Spleen (tissue), 11 donors: ENCODE results near the gene PINLYP. TPM values are rescaled to one million over a fixed set of nuclear protein-coding genes. Genes with fewer than 3 reads are reported as not detected.

Experiments
- DNase-seq: peaks from one replicate; pipeline ENCODE4 v3.0.0-alpha.2; 2020
- H3K27ac ChIP-seq, 8 donors: fragments of 200-600 bp; sonication (generic) in 7 of 8; 1 replicate in 4 of 8; 2 replicates in 4 of 8; pipeline versions ENCODE4 v1.5.0 to v1.8.0; 2016 to 2021; ENCODE audit warnings: inconsistent platforms in 4 of 8, mild to moderate bottlenecking in 4 of 8, moderate library complexity in 1 of 8
- H3K27me3 ChIP-seq, 7 donors: fragments of 200-600 bp; sonication (generic) in 6 of 7; replicated peaks in 1 of 7; 1 replicate in 4 of 7; 2 replicates in 3 of 7; pipeline versions ENCODE4 v1.5.0 to v1.8.0; 2016 to 2021; ENCODE audit warnings: inconsistent platforms in 3 of 7, mild to moderate bottlenecking in 1 of 7
- H3K36me3 ChIP-seq, 6 donors: fragments of 200-600 bp; sonication (generic) in 5 of 6; 1 replicate in 4 of 6; 2 replicates in 2 of 6; pipeline versions ENCODE4 v1.5.0 to v1.8.0; 2016 to 2021; ENCODE audit warnings: inconsistent platforms in 2 of 6
- H3K4me1 ChIP-seq, 6 donors: fragments of 200-600 bp; sonication (generic) in 5 of 6; 1 replicate in 3 of 6; 2 replicates in 3 of 6; pipeline versions ENCODE4 v1.5.0 to v1.8.0; 2016 to 2021; ENCODE audit warnings: inconsistent platforms in 3 of 6
- H3K4me3 ChIP-seq, 8 donors: fragments of 200-600 bp; sonication (generic) in 7 of 8; 1 replicate in 4 of 8; 2 replicates in 4 of 8; pipeline versions ENCODE4 v1.5.0 to v1.8.0; 2016 to 2021; ENCODE audit warnings: inconsistent platforms in 4 of 8, mild to moderate bottlenecking in 4 of 8, moderate library complexity in 2 of 8
- H3K9me3 ChIP-seq, 8 donors: fragments of 200-600 bp; sonication (generic) in 7 of 8; 1 replicate in 4 of 8; 2 replicates in 4 of 8; pipeline versions ENCODE4 v1.5.0 to v1.8.0; 2016 to 2021; ENCODE audit warnings: inconsistent platforms in 4 of 8
- CTCF ChIP-seq, 11 experiments: fragments of 200-600 bp in 7 of 11; fragments of 450-650 bp in 4 of 11; sonication (generic) in 4 of 11; IDR thresholded peaks in 8 of 11; conservative IDR thresholded peaks in 3 of 11; 1 replicate in 7 of 11; 2 replicates in 4 of 11; pipeline versions ENCODE4 v1.4.0 to v1.8.0; 2016 to 2021; ENCODE audit warnings: antibody characterized with exemption in 11 of 11, inconsistent platforms in 4 of 11, mild to moderate bottlenecking in 1 of 11
- POLR2A ChIP-seq, 3 donors: fragments of 450-650 bp; IDR thresholded peaks; one replicate each; pipeline ENCODE4 v1.5.1; 2017; ENCODE audit warnings: antibody characterized with exemption in 3 of 3, mild to moderate bottlenecking in 1 of 3
- POLR2AphosphoS5 ChIP-seq, 3 donors: sonication (generic); formaldehyde crosslinking; IDR thresholded peaks; one replicate each; pipeline ENCODE4 v1.5.1; 2017; ENCODE audit warnings: antibody characterized with exemption in 3 of 3
- WGBS, 5 donors: extraction: QIAGEN DNeasy Blood & Tissue Kit in 3 of 5; methylation state at CpG; one replicate each; pipeline versions ENCODE4 v1.1.5 to v1.1.7; 2013 to 2018; 5-methylcytosine and 5-hydroxymethylcytosine counted together
- intact Hi-C: fragments of 100-400 bp; cut with DNase I; formaldehyde crosslinking; loops from one replicate; pipeline ENCODE4 v1.15.0; 2023; ENCODE audit warnings: low total_unique reads
- polyA plus RNA-seq, 3 donors: library from polyadenylated mRNA; stranded (reverse); fragments of 200-250 nt; gene quantifications; one replicate each; pipeline ENCODE4 v1.2.1, GENCODE V29; 2013
- total RNA-seq, 7 donors: library from RNA; depleted of rRNA in 3 of 7; stranded (reverse); fragments of >200 nt in 3 of 7; fragmentation: NEBNext Ultra II Directional in 4 of 7; extraction: Animal tissue kit (Norgen Biotek cat#: 25700) in 4 of 7; gene quantifications; one replicate each; pipeline versions ENCODE4 v1.1.0 to v1.2.1, GENCODE V29; 2016 to 2021
- donor health status: healthy with polysubstance abuse.
- donor health status: DM: no; HTN: no; CAD: no; lungs with moderate emphysema.
- donor health status: DM: no; HTN: no; CAD: no.
- donor health status: Bipolar disorder and iron deficiency.
- donor health status: healthy.
- donor health status: DM: no; HTN: no; CAD: no.
- donor health status: DM: yes; HTN: yes; CAD: no.

The PINLYP gene
- total and polyA plus RNA-seq, 10 donors = 2.0 to 10.5 (median 5.1) TPM

GRCh38 chr19:43589277-43589676 lies 13.7 kb downstream of the PINLYP start:
- intact Hi-C loops = loop anchor here (10.0 kb wide), 1 partner anchor 54 kb away; the partner anchor contains the start of gene ZNF575
- no peaks in the 10 kb centered on the region for H3K9me3 ChIP-seq
- no peak for DNase-seq
- no peak overlapping the region for H3K4me3 ChIP-seq
- 85 to 96% (median 93%) methylated on average over 5 of the region's 5 CpGs for WGBS, 5 donors
- no peaks in the 10 kb centered on the region for H3K27me3 ChIP-seq
- peaks cover 0 to 79% (median 28%) of the 10 kb centered on the region in 6 donors for H3K36me3 ChIP-seq
- TF ChIP-seq CTCF (IDR thresholded peaks at IDR 0.05 in 8 of 11, conservative IDR thresholded peaks at IDR 0.05 in 3 of 11) (no peak), POLR2AphosphoS5 (IDR thresholded peaks at IDR 0.05) (no peak), POLR2A (IDR thresholded peaks at IDR 0.05) (no peak)
- H3K27ac ChIP-seq = peak overlapping the region in 5 of 8 donors; percentile 4 to 64 (median 26)
- H3K4me1 ChIP-seq = peaks cover 8 to 38% (median 20%) of the 10 kb centered on the region in 6 donors

GRCh38 chr19:43589678-43590077 lies 14.1 kb downstream of the PINLYP start:
- TF ChIP-seq CTCF (IDR thresholded peaks at IDR 0.05 in 8 of 11, conservative IDR thresholded peaks at IDR 0.05 in 3 of 11) (no peak), POLR2A (IDR thresholded peaks at IDR 0.05) (no peak), POLR2AphosphoS5 (IDR thresholded peaks at IDR 0.05) (no peak)
- intact Hi-C loops = loop anchor here (10.0 kb wide), 1 partner anchor 55 kb away; the partner anchor contains the start of gene ZNF575
- no peaks in the 10 kb centered on the region for H3K9me3 ChIP-seq
- peaks cover 0 to 80% (median 28%) of the 10 kb centered on the region in 6 donors for H3K36me3 ChIP-seq
- no peaks in the 10 kb centered on the region for H3K27me3 ChIP-seq
- H3K4me1 ChIP-seq = peaks cover 12 to 38% (median 21%) of the 10 kb centered on the region in 6 donors
- no peak overlapping the region for H3K4me3 ChIP-seq
- WGBS, 5 donors = 44 to 51% (median 47%) methylated on average over 6 of the region's 6 CpGs
- no peak for DNase-seq
- H3K27ac ChIP-seq = peak overlapping the region in 5 of 8 donors; percentile 4 to 64 (median 26)

GRCh38 chr19:43591904-43592772 lies 16.5 kb downstream of the PINLYP start:
- Histone ChIP-seq H3K36me3 (peaks cover 0 to 64% (median 28%) of the 10 kb centered on the region in 6 donors), H3K4me1 (peaks cover 20 to 51% (median 32%) of the 10 kb centered on the region in 6 donors), H3K27me3 (no peaks in the 10 kb centered on the region), H3K4me3 (no peak overlapping the region), H3K9me3 (no peaks in the 10 kb centered on the region), H3K27ac (no peak overlapping the region)
- TF ChIP-seq CTCF (IDR thresholded peaks at IDR 0.05 in 8 of 11, conservative IDR thresholded peaks at IDR 0.05 in 3 of 11) = no peak
- TF ChIP-seq POLR2A (IDR thresholded peaks at IDR 0.05) = no peak
- TF ChIP-seq POLR2AphosphoS5 (IDR thresholded peaks at IDR 0.05) = no peak
- peak; percentile 78 for DNase-seq
- intact Hi-C loops = no loop called here
- WGBS, 5 donors = 96 to 97% (median 96%) methylated on average over 48 to 63 of the region's 63 CpGs

DNA sequence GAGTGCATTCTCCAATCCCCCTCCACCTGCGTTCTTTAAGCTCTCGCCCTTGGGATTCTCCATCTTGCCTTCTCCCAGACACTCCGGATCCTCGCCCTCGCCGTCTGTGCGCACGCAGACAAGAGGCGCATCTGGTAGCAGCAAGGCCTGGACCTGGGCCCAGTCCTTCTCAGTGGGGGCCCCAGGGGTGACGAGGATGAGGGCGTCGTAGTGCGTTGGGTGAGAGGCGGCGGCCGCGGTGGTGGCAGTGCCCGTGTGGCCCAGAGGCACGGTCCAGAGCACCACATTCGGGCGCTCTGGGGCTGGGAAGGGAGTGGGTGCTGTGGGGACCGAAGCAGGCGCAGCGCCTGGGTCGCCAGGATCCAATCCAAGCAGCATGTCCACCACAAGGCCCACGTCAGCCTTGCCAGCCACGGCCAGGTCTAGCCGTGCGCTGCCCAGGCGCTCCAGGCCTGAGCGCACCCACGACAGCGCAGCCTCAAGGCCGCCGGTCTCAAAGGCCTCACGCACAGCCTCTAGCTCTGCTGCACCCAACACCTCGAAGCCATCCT lies 17.3 kb downstream of the PINLYP start:
- no peak overlapping the region for H3K4me3 ChIP-seq
- 94 to 97% (median 96%) methylated on average over 24 to 37 of the region's 37 CpGs for WGBS, 5 donors
- no peak for DNase-seq
- H3K4me1 ChIP-seq = peaks cover 26 to 58% (median 39%) of the 10 kb centered on the region in 6 donors
- no peaks in the 10 kb centered on the region for H3K9me3 ChIP-seq
- peaks cover 0 to 58% (median 28%) of the 10 kb centered on the region in 6 donors for H3K36me3 ChIP-seq
- intact Hi-C loops = no loop called here
- H3K27me3 ChIP-seq = no peaks in the 10 kb centered on the region
- H3K27ac ChIP-seq = no peak overlapping the region
- no peak for TF ChIP-seq POLR2A (IDR thresholded peaks at IDR 0.05)
- TF ChIP-seq CTCF (IDR thresholded peaks at IDR 0.05 in 8 of 11, conservative IDR thresholded peaks at IDR 0.05 in 3 of 11) = no peak
- TF ChIP-seq POLR2AphosphoS5 (IDR thresholded peaks at IDR 0.05) = peak in 1 of 3 donors; percentile 19
